Adrenal gland (tissue), 12 donors: ENCODE data around the gene CXCL5. TPM values are rescaled to one million over a fixed set of nuclear protein-coding genes. Genes with fewer than 3 reads are reported as not detected.
"Not testable (repeated sequence)": the region's sequence is repeated elsewhere in the genome, so short reads cannot be mapped to it uniquely, and the experiment has no call there.

Experiments used
- DNase-seq, 7 donors: peaks; one replicate each; pipeline ENCODE4 v3.0.0-alpha.2; 2019 to 2020
- H3K27ac ChIP-seq, 5 donors: fragments of 200-600 bp; sonication (generic) in 4 of 5; 1 replicate in 3 of 5; 2 replicates in 2 of 5; pipeline versions ENCODE4 v1.5.1 to v1.8.0; 2016 to 2020; ENCODE audit warnings: mild to moderate bottlenecking in 1 of 5
- H3K27me3 ChIP-seq: fragments of 200-600 bp; 2 replicates; pipeline ENCODE4 v1.8.0; 2021
- H3K36me3 ChIP-seq, 2 donors: fragments of 200-600 bp; replicated peaks in 1 of 2; 1 replicate in 1 of 2; 2 replicates in 1 of 2; pipeline versions ENCODE4 v1.5.1 to v1.8.0; 2018 to 2022
- H3K4me1 ChIP-seq, 2 donors: fragments of 200-600 bp; replicated peaks in 1 of 2; 1 replicate in 1 of 2; 2 replicates in 1 of 2; pipeline versions ENCODE4 v1.5.1 to v1.8.0; 2018 to 2021
- H3K4me3 ChIP-seq, 4 donors: fragments of 200-600 bp; sonication (generic) in 3 of 4; one replicate each; pipeline ENCODE4 v1.5.1; 2016 to 2018
- H3K9me3 ChIP-seq, 3 donors: fragments of 200-600 bp; sonication (generic) in 1 of 3; replicated peaks in 1 of 3; 1 replicate in 2 of 3; 2 replicates in 1 of 3; pipeline versions ENCODE4 v1.5.1 to v1.8.0; 2016 to 2021
- CTCF ChIP-seq, 6 experiments: fragments of 450-650 bp in 4 of 6; fragments of 200-600 bp in 2 of 6; sonication (generic) in 1 of 6; IDR thresholded peaks; 1 replicate in 5 of 6; 2 replicates in 1 of 6; pipeline versions ENCODE4 v1.5.1 to v1.8.0; 2016 to 2021; ENCODE audit warnings: antibody characterized with exemption in 6 of 6, mild to moderate bottlenecking in 2 of 6, moderate library complexity in 1 of 6
- POLR2A ChIP-seq, 2 donors: fragments of 450-650 bp; IDR thresholded peaks; one replicate each; pipeline ENCODE4 v1.6.1; 2017; ENCODE audit warnings: antibody characterized with exemption in 2 of 2, mild to moderate bottlenecking in 2 of 2, moderate library complexity in 1 of 2
- WGBS, 4 donors: extraction: QIAGEN DNeasy Blood & Tissue Kit in 2 of 4; methylation state at CpG; one replicate each; pipeline versions ENCODE4 v1.1.5 to v1.1.7; 2013 to 2017; 5-methylcytosine and 5-hydroxymethylcytosine counted together
- intact Hi-C, 2 donors: fragments of 100-400 bp; cut with DNase I; formaldehyde crosslinking; loops; one replicate each; pipeline versions ENCODE4 v1.14.1 to v1.15.0; 2022 to 2023
- polyA plus RNA-seq, 3 donors: library from polyadenylated mRNA; stranded (reverse); fragments of 200-250 nt in 2 of 3; fragments of 350-450 nt in 1 of 3; fragmentation: Illumina TruSeq in 1 of 3; extraction: RNeasy Lipid Tissue Mini Kit (QIAGEN cat#74804) in 1 of 3; gene quantifications; one replicate each; pipeline ENCODE4 v1.2.3, GENCODE V29; 2013 to 2014
- total RNA-seq, 9 donors: library from RNA; depleted of rRNA in 4 of 9; stranded (reverse); fragments of >200 nt in 4 of 9; fragments of 120-200 nt in 1 of 9; fragmentation: NEBNext Ultra II Directional in 1 of 9; extraction: Animal tissue kit (Norgen Biotek cat#: 25700) in 1 of 9; gene quantifications; one replicate each; pipeline versions ENCODE4 v1.1.0 to v1.2.4, GENCODE V29; 2013 to 2023
- donor health status: healthy with polysubstance abuse.
- donor health status: Bipolar disorder and iron deficiency.
- donor health status: DM: yes; HTN: yes; CAD: no.
- donor health status: DM: no; HTN: no; CAD: no.
- donor health status: DM: no; HTN: no; CAD: no.
- donor health status: DM: yes; HTN: yes; CAD: no.

CXCL5 gene
- total and polyA plus RNA-seq, 12 donors: 0.03 to 0.41 (median 0.09) TPM; not detected in 9

DNA sequence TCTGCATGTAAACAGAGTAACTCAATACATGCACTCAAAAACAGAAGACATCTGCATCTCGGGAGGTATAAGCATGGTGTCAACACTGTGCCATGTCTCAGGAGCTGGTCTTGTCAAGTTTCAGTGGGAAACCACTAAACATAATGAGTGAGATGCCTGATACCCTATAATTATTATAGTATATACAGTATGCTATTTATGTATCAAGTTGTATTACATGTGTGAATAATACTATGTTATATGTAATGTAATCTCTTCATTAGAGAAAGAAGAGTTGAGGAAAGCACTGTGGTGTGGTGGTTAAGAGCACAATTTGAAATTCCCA lies 13.0 kb downstream of the CXCL5 start:
- TF ChIP-seq POLR2A (IDR thresholded peaks at IDR 0.05) (no peak), CTCF (IDR thresholded peaks at IDR 0.05) (no peak)
- WGBS, 4 donors: 25 to 67% (median 43%) methylated on average over 1 of the region's 1 CpG
- intact Hi-C loops: no loop called here
- DNase-seq: no peak
- no peaks in the 10 kb centered on the region for H3K4me1 ChIP-seq
- no peaks in the 10 kb centered on the region for H3K27me3 ChIP-seq
- H3K27ac ChIP-seq: no peak overlapping the region
- no peak overlapping the region for H3K4me3 ChIP-seq
- H3K9me3 ChIP-seq: no peaks in the 10 kb centered on the region
- no peaks in the 10 kb centered on the region for H3K36me3 ChIP-seq

GRCh38 chr4:73984736-73985527 lies 13.5 kb downstream of the CXCL5 start:
- 65 to 73% (median 68%) methylated on average over 4 of the region's 4 CpGs for WGBS, 4 donors
- no peak overlapping the region for H3K27ac ChIP-seq
- H3K4me3 ChIP-seq: no peak overlapping the region
- no peaks in the 10 kb centered on the region for H3K27me3 ChIP-seq
- no peaks in the 10 kb centered on the region for H3K36me3 ChIP-seq
- no peaks in the 10 kb centered on the region for H3K9me3 ChIP-seq
- no peaks in the 10 kb centered on the region for H3K4me1 ChIP-seq
- TF ChIP-seq CTCF (IDR thresholded peaks at IDR 0.05): no peak
- TF ChIP-seq POLR2A (IDR thresholded peaks at IDR 0.05): no peak
- intact Hi-C loops: no loop called here
- DNase-seq: no peak

DNA sequence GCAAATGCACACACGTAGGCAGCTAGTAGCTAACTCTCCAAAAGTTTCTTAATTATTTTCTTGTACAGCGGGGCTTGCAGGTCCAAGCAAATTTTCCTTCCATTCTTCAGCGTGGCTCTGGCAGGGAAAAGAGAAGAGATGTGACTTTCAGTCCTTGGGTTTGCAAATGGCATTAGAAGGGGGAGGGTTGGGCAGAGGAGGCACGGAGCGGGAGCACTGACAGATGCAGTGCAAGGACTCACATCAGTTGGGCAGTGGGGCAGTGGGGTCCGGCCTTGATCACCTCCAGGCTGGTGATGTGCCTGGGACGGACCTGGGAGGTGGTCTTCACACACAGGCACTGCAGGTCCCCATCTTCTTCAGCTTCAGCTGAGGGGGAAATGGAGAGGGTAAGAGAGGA lies 17.3 kb downstream of the CXCL5 start:
- intact Hi-C loops: not testable (repeated sequence)

DNA sequence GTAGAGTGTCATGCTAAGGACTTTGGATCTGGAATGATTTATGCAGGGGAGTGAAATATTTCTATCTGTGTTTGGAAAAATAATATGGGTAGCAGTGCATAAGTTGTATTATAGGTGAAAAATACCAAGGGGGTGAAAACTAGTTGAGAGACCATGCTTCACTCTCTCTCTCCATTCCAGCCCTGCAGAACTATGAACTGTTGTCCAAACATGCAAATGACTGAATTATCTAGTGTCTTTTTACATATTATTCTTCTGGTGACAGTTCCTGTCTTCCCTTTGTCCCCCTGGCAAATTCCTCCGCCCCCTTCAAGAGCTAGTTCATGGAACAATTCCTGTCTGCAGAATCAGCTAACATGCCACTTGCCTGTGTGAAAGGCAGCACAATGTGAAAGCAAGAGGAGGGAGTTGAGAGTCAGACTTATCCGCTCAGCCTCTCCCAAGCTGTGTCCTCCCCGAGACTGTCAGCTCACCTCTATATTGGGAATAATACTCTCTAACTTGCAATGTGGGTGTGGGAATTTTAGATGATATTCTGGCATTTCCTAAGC lies 19.0 kb downstream of the CXCL5 start:
- no peak for DNase-seq
- no peaks in the 10 kb centered on the region for H3K27me3 ChIP-seq
- no peak for TF ChIP-seq CTCF (IDR thresholded peaks at IDR 0.05)
- no peak for TF ChIP-seq POLR2A (IDR thresholded peaks at IDR 0.05)
- 75 to 83% (median 78%) methylated on average over 3 of the region's 3 CpGs for WGBS, 4 donors
- no peaks in the 10 kb centered on the region for H3K4me1 ChIP-seq
- intact Hi-C loops: no loop called here
- no peaks in the 10 kb centered on the region for H3K36me3 ChIP-seq
- H3K4me3 ChIP-seq: no peak overlapping the region
- no peak overlapping the region for H3K27ac ChIP-seq
- no peaks in the 10 kb centered on the region for H3K9me3 ChIP-seq

More for the DNA sequence above, 17.3 kb downstream of the CXCL5 start:
- DNase-seq, H3K27ac ChIP-seq, H3K4me1 ChIP-seq, H3K9me3 ChIP-seq, H3K27me3 ChIP-seq, H3K4me3 ChIP-seq, H3K36me3 ChIP-seq: not testable (repeated sequence)
- 53 to 73% (median 59%) methylated on average over 7 of the region's 7 CpGs for WGBS, 4 donors

GRCh38 chr4:73978886-73979285 lies 19.6 kb downstream of the CXCL5 start:
- TF ChIP-seq CTCF (IDR thresholded peaks at IDR 0.05): no peak
- no peak for TF ChIP-seq POLR2A (IDR thresholded peaks at IDR 0.05)
- Histone ChIP-seq H3K36me3 (no peaks in the 10 kb centered on the region), H3K27me3 (no peaks in the 10 kb centered on the region), H3K4me1 (no peaks in the 10 kb centered on the region), H3K27ac (no peak overlapping the region), H3K4me3 (no peak overlapping the region), H3K9me3 (no peaks in the 10 kb centered on the region)
- DNase-seq: no peak
- intact Hi-C loops: no loop called here
